Right hindlimb (tissue), 1 donor: ENCODE measurements around the gene DDI1.

Source experiments
- DNase-seq: peaks from one replicate; pipeline ENCODE4 v3.0.0-alpha.2; 2018

DDI1 gene

DNA sequence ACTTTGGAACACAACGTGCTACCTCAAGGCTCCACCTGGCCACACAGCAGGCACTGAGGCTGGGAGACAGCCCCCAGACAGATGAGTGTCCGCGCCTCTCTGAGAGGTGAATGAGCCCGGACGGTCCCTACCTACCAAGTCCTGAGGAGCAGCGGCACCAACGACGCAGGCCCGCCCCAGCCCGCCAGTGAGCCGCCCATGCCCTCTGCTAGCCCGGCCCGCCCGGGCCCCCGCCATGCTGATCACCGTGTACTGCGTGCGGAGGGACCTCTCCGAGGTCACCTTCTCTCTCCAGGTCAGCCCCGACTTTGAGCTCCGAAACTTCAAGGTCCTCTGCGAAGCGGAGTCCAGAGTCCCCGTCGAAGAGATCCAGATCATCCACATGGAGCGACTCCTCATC, at the start of gene DDI1:
Gene DDI1 (plus strand): TSS at position 53 of the 400 bp plus-strand sequence. CDS start 183 bp downstream, at position 236.
- no peak for DNase-seq

DNA sequence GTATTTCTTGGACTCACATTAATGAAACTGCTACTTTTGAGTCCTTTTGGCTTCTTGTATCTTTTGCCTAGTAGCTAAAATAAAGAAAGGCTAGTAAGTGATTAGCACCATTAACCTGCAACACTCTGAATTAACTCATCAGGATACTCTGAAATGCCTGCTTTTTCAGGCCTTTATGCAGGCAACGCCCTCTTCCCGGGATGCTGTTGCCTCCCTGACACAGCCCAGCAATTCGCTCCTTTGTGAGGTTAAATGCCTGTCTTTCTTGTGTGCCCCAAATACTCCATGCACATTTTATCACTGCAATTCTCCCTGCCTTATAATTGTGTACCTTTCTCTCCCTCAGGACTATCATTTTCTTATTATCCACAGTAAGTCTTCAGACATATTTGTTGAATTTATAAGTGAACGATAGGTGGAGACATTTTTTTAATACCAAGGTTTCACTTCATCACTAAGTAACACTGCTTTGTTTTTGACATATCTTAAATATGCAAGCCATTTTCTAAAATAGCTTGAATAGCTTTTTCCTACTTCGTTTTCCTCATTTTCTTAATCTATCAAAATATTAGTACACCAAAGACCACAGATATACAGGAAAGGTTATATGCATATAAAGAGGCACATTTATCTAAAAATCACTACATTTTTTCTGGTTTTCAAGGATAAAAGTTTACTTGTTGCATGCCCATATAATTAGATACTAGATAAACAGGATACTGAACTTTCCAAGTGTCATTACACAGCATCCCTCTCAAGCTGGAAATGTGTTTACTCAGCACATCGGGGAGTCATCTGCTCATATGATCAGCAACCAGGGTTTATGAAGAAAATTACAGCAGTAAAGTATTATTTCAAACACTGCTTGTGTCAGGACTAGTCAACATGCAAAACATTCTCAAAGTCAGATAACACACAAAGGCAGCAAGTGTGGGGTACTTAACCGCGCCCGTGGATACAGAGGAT, 48.5 kb upstream of the DDI1 start:
- no peak for DNase-seq

DNA sequence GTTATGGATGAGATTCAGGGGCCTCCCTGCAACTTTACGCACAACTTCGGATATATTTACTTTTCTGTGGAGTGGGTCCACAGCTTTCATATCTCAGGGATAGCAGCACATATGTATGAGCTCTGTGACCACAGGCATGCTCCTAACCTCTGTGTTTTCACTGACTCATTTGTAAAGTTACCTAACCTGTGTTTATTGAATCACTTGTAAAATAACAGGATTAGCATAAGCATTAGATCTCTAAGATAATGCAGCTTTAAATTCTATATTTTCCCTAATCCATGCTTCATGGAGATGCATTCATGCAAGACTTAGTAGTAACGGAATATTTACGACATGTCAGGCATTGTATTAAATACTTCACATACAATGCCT, 47.9 kb upstream of the DDI1 start:
- DNase-seq, result no peak

DNA sequence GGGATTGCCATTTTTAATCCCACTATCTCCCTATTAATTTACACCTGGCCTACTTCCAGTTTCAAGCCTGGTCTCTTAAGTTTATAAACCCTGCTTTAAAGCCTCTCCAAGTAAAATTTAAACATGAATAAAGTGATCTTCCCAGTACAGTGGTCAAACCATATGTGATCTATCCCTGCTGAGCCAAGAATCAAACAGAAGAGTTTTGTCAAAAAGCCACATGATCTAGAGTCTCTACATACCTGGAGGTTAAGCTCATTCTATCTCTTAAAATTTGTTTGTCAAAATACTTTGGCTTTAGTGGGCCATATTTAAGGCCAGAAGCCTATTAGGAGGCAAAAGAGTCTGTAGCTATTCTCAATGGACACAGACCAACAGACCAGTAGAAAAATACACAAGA, 42.9 kb upstream of the DDI1 start:
- no peak for DNase-seq

DNA sequence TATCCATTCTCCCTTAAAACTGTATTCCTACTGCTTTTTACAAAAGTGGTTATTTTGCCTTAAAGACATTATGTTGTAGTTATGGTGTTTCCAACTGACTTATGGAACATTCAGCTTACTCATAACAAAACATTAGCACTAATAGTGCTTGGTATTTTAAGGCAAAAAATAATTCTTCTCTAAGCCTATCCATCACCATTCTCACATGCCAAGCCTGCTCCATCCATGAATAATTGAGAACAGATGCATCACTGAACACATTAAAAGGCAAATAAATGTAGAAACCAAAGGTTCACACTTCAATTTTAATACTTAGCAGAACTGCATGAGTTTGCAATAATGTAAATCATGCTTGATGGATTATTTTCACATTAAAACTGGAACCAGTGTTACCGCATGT, 42.3 kb upstream of the DDI1 start:
- DNase-seq, result no peak

DNA sequence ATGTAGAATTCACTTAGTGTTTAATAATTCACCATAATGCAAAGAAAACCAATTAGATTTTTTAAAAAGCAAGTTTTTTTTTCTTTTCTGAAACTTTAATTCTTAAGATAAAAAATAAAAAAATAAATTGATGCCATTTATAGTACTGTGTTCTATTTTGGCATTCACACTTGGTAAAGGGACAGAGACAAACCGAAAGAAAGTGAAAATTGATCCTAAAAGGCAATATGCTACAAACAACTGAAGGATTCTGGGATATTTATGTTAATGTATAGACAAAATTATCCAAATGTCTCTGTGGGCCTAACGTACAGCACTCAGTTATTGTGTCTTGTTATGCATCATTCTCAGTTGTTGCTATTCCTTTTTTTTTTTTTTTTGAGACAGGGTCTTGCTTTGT, 41.9 kb upstream of the DDI1 start:
- DNase-seq, result no peak

DNA sequence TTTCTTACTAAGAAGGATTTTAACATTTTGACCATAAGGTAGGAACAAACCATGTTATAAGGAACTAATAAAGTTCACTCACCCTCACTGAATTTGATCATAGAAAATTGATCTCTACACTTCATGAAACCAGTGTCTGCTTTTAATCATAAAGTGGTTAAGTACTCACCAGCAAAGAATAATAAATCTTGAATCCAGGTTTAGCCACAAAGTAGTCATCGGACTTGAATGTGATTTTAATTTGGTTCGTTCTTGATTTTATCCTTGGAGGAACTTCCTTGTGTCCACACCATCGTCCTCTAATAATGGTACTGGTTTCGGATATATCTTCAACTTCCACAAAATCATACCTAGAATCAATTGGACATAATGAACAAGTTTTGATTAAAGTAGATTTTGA, 40.5 kb upstream of the DDI1 start:
- no peak for DNase-seq

DNA sequence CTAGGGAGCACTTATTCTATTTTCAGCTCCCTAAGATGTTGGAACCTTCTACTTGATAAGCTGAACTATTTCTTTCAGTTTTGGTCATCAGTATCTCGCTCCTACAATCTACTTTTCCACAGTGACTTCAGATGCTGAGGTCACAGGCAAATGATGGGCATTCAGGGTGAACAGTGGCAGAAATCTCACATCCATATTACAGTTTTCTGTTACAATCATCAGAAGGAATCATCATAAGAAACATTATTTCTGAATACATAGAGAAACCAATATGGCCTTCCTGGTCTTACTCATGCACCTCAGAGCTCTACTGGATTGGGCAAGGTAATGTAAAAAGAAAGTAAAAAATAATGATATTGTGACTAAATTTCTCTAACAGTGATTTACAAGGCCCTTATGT, 39.4 kb upstream of the DDI1 start:
- no peak for DNase-seq

DNA sequence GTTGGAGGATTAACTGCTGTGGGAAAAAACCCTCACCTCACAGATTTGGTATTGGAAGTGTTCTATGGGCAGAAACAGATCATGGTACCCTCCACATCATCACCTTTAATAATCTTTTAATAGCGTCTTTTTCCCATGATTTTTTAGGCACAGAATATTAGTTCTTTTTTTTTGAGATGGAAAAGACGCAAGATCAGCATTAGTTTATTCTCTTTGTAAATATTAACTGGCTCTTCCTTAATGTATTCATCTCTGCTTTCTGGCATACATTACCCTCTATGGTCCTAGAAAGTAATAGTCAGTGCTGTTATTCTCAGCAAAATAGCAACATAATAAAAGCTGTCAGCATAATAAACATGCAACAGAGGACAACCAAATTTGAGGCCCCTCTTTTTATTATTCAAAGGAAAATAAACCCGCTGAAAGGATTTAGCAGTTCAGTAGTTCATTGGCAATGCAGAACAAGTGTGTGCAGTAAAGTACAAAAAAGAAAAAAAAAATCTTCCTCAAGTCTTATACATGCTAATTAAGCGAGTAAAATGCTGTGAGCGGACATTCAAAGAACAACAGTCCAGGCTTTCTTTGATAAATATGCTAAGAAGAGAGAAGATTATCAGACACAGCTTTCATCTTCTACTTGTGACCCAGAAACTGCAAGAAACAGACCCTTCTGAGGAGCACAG, 37.5 kb upstream of the DDI1 start:
- DNase-seq, result no peak

DNA sequence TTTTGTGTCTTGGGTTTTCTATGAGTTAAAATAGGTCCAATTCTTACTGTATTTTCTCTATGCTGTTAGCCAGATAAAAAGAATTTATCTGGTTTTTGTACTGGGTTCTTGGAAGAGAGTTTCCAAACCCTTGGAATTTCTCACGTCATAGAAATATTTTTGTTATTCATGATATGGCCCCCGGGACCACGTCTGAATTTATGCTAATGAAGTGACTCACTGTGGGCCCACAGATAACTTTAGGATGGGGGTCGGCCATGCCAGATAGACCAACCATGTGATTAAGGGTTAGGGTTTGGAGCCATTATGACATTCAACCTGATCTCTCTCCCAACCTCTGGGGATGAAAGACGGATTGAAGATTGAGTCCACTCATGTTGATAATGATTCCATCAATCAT, 35.6 kb upstream of the DDI1 start:
- no peak for DNase-seq

DNA sequence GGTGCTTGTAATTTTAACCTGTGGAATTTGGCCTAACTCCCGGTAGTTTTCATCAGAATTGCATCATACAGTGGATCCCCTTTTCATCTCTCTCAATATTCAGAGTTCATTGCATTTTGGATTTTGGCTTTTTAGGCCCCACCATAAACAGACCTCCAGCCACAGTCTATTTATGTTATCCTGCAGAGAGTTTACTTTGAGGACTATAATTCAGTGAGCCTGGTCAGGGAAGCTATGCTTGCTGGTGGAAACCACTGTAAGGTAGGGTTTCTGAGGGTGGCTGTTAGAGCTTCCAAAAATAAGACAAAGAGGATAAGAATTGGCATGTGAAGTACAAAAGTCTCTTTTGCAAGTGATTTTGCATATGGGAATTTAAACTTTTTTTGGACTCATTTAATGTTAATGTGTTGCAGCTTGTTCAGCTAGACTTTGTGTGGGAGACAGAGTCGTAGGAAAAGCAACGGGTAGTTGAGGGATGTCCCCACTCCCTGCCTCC, 34.8 kb upstream of the DDI1 start:
- no peak for DNase-seq

DNA sequence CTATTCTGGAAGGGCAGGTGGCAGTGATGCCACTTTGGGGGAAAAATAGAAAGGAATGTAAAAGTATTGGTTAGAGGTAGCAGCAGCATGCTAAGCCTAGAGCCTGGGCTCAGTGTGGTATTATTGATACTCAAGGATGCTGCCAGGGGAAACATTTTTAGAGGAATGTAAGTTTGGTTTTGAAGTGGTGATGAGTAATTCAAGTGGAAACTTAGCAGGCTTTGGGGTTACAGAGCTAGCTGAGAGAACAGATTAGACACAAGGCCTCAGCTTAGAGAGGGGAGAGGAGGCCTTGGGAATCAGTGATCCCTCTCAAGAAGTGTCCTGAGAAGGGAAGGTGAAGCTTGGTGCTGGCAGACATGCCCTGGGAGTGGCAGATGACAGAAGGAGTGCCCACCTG, 32.9 kb upstream of the DDI1 start:
- DNase-seq, result no peak

DNA sequence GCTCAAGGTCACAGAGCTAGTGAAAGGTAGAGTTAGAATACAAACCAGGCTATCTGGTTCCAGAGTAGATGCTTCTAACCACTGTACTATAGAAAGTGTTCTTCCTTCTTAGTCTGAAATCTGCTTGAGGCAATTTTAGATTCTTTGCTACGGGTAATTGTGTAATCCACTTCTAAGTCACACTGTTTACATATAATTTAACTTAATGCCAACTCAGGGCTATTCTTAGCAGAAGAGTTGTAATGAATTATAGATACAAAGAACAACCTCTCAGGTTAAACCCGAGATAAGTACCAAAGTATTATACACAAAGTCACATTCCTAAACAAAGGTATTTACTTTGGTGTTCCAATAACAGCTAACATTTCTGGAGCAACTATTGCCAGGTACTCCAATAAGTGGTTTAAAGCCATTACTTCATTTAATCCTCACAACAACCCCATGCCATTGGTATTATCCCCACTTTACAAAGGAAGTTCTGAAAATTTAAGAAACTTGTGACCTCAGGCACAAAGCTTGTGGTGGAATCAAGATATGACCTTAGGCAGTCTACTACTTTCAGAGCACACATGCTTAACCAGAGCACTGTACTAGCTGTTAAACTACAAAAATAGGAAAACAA, 31.1 kb upstream of the DDI1 start:
- DNase-seq, result no peak

DNA sequence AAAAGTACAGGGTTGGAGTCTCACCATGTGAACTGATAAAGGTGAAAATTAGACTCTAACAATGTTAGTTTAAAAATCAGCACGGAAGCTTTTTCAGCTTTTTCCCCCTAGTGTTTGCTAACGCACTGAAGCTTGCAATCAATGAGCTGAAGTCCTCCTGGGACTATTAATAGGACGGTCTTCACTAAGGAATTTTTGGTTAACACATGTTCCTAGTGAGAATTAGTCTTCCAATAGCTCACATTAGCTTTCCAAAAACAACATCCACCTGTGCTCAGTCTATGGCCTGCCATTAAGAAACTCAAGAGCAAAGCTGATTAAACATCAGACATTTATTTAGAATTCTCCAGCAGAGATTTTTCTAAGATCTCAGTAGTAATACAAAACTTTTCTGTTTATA, 26.7 kb upstream of the DDI1 start:
- DNase-seq, result no peak

DNA sequence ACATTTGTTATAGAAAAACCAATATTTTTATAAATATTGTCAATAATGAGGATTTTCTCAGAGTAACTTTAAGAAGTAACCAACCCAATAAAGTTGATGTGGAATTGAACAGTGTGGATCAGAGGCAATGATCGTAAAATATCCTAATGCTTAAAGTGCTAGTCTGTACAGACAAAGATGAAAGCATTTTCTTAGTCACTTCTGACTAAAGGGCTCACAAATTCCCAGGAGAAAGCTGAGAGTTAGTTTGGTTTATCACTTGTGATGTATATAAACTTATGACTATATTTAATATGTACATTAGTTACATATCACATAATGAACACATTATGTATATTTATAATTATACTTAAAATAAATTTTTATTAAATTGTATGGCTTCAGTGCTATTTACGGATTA, 25.4 kb upstream of the DDI1 start:
- DNase-seq, result no peak

DNA sequence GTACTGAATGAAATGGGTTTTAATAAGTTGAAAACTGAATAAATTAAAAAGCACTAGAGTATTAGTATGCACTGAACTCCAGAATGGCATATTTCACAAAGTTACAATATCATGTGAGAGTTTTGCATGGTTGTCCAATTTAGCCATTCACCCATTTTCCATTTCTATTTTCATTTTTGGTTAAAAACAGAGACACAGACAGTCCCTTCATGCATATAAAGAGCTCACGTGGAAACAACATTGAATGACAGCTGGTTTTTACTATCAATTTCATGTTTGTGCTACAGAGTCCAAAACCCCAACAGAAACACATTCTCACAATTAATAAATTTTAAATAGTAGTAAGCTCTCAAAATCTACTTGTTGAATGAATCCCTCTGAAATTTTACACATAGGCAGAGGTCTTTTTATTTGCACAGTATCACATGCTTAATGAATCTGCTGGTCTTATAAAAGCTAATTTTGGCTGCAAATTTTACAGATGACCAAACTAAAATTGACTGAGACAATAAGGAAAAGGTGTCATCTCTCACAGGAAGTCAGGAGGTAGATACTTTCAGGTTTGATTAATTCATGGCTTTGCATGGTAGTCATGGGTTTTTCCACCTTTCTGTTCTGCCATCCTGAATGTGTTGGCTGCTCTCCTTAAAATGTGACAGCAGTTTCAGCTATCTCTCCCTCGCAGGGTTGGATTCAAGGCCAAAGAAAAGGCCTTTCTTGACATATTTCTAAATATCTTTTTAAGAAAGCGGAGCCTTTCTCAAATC, 20.6 kb upstream of the DDI1 start:
- no peak for DNase-seq

DNA sequence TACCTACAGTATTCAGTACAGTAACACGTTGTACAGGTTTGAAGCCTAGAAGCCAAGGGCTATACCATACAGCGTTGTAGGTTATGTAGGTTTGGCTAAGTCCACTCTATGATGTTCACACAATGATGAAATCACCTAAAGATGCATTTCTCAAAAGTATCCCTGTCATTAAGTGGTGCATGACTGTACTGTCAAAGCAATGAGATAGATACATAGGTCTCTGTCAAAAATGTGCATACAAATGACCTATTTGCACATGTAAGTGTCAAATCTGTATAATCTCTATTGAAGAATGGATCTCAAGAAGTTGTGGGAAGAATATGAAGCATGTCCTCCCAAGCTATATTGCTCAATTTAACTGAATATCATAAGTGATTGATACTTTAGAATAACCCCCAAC, 11.9 kb upstream of the DDI1 start:
- no peak for DNase-seq

DNA sequence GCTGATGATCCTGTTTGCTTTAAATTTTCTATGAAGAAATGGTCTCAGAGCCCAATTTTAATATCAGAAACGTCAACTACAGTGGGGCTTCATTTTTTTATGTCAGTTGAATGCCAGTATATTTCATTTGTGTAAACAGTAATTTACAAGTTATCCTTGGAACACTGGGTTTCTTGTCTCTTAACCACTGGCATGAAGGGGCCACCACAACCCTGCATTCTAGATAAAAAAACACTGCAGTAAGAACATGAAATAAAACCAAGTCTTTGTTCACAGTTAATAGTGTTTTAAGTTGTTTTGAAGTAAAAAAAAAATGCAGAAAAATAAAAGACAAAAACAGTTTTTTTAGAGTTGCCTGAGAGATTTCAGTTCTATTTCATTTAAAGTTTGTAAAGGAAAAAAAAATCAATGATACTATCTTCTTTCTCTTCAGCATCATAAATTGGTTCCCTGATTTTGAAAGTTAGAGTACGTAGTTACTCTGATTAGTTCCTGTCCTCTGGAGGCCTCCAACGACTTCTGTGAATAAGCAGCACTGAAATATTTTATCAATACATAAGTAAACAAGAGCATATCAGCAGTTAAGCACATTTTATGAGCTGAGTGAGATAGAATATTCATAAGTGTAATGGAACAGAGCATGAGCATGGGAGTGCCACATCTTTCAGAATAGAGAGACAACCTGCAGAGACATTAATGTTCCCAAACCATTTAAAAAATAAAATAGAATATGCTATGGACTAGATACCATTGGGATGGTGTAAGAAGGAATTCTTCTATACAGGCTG, 7.8 kb upstream of the DDI1 start:
- DNase-seq, result no peak

DNA sequence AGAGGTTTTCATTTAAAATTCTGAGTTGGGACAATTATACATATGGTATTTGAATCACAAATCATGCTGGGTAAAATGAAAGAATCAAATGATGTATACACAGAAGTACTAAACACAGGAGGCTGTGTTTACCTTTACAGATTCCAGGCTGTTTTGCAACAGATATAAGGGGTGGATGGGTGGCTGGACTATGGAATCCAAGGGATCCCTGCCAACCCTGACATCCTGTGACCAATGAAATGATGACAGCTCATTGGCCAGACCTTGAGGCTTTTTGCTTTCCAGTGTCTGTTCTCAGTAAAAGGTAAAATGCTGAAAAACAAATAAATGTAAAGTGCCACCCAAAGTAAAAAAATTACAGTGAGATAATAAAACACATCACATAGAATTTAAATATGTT, 3.3 kb upstream of the DDI1 start:
- DNase-seq, result no peak

DNA sequence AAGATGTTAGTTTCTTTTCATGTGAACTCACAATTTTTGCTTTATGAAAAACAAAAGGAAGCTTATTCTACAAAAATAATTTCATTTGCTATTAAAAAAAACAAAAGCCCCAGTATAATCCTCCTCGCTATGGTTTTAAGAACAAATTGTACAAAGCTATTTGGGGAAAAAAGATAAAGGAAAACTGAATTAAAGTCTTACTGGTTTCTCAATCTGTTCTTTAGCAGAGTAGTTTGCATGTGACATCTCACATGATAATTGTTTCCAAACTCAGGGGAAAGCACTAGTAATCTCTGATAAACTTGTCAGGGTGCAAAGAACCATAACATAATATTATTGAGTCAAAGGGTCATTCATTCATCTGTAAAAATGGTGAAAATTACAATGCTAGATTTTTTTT, 2.9 kb upstream of the DDI1 start:
- DNase-seq, result no peak

DNA sequence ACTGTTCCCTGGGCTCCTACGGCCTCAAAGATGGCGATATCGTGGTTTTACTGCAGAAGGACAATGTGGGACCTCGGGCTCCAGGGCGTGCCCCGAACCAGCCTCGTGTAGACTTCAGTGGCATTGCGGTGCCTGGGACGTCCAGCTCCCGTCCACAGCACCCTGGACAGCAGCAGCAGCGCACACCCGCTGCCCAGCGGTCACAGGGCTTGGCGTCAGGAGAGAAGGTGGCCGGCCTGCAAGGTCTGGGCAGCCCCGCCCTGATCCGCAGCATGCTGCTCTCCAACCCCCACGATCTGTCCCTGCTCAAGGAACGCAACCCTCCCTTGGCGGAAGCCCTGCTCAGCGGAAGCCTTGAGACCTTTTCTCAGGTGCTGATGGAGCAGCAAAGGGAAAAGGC, 555 bp downstream of the DDI1 start:
- DNase-seq, result no peak

DNA sequence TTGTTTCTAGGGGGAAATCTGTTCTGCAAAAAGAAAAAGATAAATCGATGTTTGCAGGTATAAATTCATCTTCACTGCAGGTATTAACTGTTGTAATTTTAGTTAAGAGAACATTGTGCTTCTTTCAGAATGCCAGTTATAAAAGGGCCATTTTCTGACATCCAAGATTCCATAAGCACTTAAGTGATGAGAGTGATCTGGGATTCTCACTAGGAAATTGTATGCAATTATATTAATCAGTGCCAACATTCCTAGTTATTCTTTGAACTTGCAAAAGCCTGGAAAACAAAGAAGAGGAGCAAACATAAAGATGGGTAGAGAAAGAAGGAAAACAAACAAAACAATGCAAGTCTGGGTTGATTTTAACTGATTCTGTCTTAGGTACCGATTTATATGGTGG, 5.4 kb downstream of the DDI1 start:
- no peak for DNase-seq
